ENCODE measurements around the gene CEP131. TPM values are rescaled to one million over a fixed set of nuclear protein-coding genes. Genes with fewer than 3 reads are reported as not detected.

The CEP131 gene
- polyA plus RNA-seq, 1 donor from 2014 or later: 21.3 TPM

DNA sequence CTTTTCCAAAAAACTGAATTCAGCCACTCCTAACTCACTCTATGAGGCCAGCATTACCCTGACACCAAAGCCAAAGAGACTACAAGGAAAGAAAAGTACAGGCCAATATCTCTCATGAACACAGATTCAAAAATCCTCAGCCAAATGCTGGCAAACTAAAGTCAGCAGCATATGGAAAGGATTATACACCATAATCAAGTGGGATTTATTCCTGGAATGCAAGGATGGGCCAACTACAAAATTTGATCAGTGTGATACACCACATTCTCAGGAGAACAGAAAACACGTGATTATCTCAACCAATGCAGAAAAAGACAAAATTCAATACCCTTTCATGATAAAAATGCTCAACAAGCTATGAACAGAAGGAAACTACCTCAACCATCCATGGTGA lies 49.0 kb downstream of the CEP131 start:
- no peak overlapping the region for H3K4me3 ChIP-seq (ENCODE audit: low read length)
- no peaks in the 10 kb centered on the region for H3F3A ChIP-seq (ENCODE audit: insufficient read depth, low read length, poor library complexity, severe bottlenecking)
- no peak overlapping the region for H3K9ac ChIP-seq (ENCODE audit: low read length)
- H4K20me1 ChIP-seq (ENCODE audit: insufficient read depth): no peaks in the 10 kb centered on the region
- peaks cover 6% of the 10 kb centered on the region for H3K9me3 ChIP-seq (ENCODE audit: low read length)
- H3K4me2 ChIP-seq (ENCODE audit: low read length): no peak overlapping the region
- no peak overlapping the region for H3K27ac ChIP-seq (ENCODE audit: low read length)
- no peak for TF ChIP-seq REST (IDR thresholded peaks at IDR 0.05; ENCODE audit: borderline replicate concordance)
- TF ChIP-seq POLR2AphosphoS5 (IDR thresholded peaks at IDR 0.05): no peak
- no peak for TF ChIP-seq TAF1 (IDR thresholded peaks at IDR 0.05; ENCODE audit: low read depth)
- no peak for TF ChIP-seq EP300 (conservative IDR thresholded peaks at IDR 0.05; ENCODE audit: poor library complexity, severe bottlenecking)
- TF ChIP-seq RAD21 (conservative IDR thresholded peaks at IDR 0.05): no peak
- no peak for TF ChIP-seq MXI1 (conservative IDR thresholded peaks at IDR 0.05; ENCODE audit: poor library complexity, severe bottlenecking)
- TF ChIP-seq EZH2 (IDR thresholded peaks at IDR 0.05; ENCODE audit: borderline replicate concordance, insufficient read depth, low read length, poor library complexity, severe bottlenecking): no peak
- no peak for TF ChIP-seq SMC3 (conservative IDR thresholded peaks at IDR 0.05; ENCODE audit: poor library complexity)
- TF ChIP-seq CTCF (IDR thresholded peaks at IDR 0.05; ENCODE audit: poor library complexity, severe bottlenecking): no peak
- no peaks in the 10 kb centered on the region for H3K27me3 ChIP-seq (ENCODE audit: insufficient read depth, low read depth, low read length)
- H3K36me3 ChIP-seq (ENCODE audit: insufficient read depth, low read length): no peaks in the 10 kb centered on the region
- H2AFZ ChIP-seq (ENCODE audit: low read depth, low read length): no peak overlapping the region
- H3K79me2 ChIP-seq (replicated peaks; ENCODE audit: insufficient read depth, low read length): no peaks in the 10 kb centered on the region
- no peaks in the 10 kb centered on the region for H3K9me2 ChIP-seq (ENCODE audit: insufficient read depth, low read length)

DNA sequence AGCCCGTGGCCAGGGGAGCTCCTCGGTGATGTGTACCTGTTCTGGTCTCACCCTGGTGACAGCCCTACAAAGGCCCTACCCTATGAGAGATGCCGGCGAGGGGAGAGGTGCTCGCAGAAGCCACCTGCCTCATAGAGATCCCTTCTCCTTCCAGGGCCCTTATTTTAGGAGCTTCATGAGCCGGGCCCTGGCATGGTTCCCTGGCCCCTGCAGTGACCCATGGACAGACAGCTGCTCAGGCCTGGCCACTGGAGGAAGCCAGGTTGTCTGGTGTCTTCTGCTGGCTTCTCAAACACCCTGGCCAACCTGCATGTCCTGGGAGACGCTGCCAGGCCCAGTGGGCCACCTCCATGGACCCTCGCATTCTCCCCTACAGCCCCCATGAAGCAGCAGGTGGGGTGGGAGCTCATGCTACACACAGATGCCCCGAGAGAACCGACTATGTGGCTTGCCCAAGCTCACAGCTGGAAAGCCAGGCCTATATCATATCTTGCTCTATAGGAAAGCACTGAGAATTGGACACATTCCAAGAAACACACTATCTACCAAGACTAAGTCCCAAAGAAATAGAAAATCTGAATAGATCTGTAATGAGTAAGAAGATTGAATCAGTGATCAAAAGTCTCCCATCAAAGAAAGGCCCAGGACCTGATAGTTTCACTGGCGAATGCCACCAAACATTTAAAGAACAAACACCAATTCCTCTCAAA lies 49.6 kb downstream of the CEP131 start:
- no peaks in the 10 kb centered on the region for H3K27me3 ChIP-seq (ENCODE audit: insufficient read depth, low read depth, low read length)
- H3K4me3 ChIP-seq (ENCODE audit: low read length): no peak overlapping the region
- H3K4me2 ChIP-seq (ENCODE audit: low read length): no peak overlapping the region
- H3K9me3 ChIP-seq (ENCODE audit: low read length): peaks cover 6% of the 10 kb centered on the region
- H3F3A ChIP-seq (ENCODE audit: insufficient read depth, low read length, poor library complexity, severe bottlenecking): no peaks in the 10 kb centered on the region
- no peak overlapping the region for H3K27ac ChIP-seq (ENCODE audit: low read length)
- no peak overlapping the region for H3K9ac ChIP-seq (ENCODE audit: low read length)
- H3K9me2 ChIP-seq (ENCODE audit: insufficient read depth, low read length): no peaks in the 10 kb centered on the region
- TF ChIP-seq CTCF (IDR thresholded peaks at IDR 0.05; ENCODE audit: poor library complexity, severe bottlenecking): no peak
- no peak for TF ChIP-seq RAD21 (conservative IDR thresholded peaks at IDR 0.05)
- no peak for TF ChIP-seq MXI1 (conservative IDR thresholded peaks at IDR 0.05; ENCODE audit: poor library complexity, severe bottlenecking)
- no peak for TF ChIP-seq EZH2 (IDR thresholded peaks at IDR 0.05; ENCODE audit: borderline replicate concordance, insufficient read depth, low read length, poor library complexity, severe bottlenecking)
- no peak for TF ChIP-seq TAF1 (IDR thresholded peaks at IDR 0.05; ENCODE audit: low read depth)
- no peak for TF ChIP-seq POLR2AphosphoS5 (IDR thresholded peaks at IDR 0.05)
- TF ChIP-seq REST (IDR thresholded peaks at IDR 0.05; ENCODE audit: borderline replicate concordance): no peak
- TF ChIP-seq SMC3 (conservative IDR thresholded peaks at IDR 0.05; ENCODE audit: poor library complexity): no peak
- TF ChIP-seq EP300 (conservative IDR thresholded peaks at IDR 0.05; ENCODE audit: poor library complexity, severe bottlenecking): no peak
- no peaks in the 10 kb centered on the region for H3K36me3 ChIP-seq (ENCODE audit: insufficient read depth, low read length)
- no peaks in the 10 kb centered on the region for H4K20me1 ChIP-seq (ENCODE audit: insufficient read depth)
- H2AFZ ChIP-seq (ENCODE audit: low read depth, low read length): no peak overlapping the region
- H3K79me2 ChIP-seq (replicated peaks; ENCODE audit: insufficient read depth, low read length): no peaks in the 10 kb centered on the region
